Panc1 (cell line): Measurements from ENCODE around the gene EPN2.

ENCODE experiments used
- CTCF ChIP-seq: fragments of 450-650 bp; IDR thresholded peaks from 2 replicates; pipeline ENCODE4 v1.5.1; 2017; ENCODE audit warnings: mild to moderate bottlenecking
- POLR2AphosphoS5 ChIP-seq: IDR thresholded peaks from 2 replicates; pipeline ENCODE4 v1.6.1; 2012; ENCODE audit warnings: mild to moderate bottlenecking, low read depth, low read length, moderate library complexity
- REST ChIP-seq, 2 experiments: IDR thresholded peaks; 2 replicates each; pipeline ENCODE4 v1.6.1; 2011 to 2012; ENCODE audit warnings: low read depth in 2 of 2, control low read depth in 1 of 2, low read length in 1 of 2, mild to moderate bottlenecking in 1 of 2, moderate library complexity in 1 of 2; ENCODE audit not compliant: insufficient read depth in 1 of 2
- SIN3A ChIP-seq: IDR thresholded peaks from 2 replicates; pipeline ENCODE4 v1.6.1; 2012; ENCODE audit warnings: low read depth, mild to moderate bottlenecking, low read length, moderate library complexity, borderline replicate concordance; ENCODE audit not compliant: insufficient read depth
- TCF7L2 ChIP-seq: IDR thresholded peaks from 2 replicates; pipeline ENCODE4 v1.6.1; 2011; ENCODE audit warnings: mild to moderate bottlenecking, low read depth, low read length, inconsistent platforms

GRCh38 chr17:19260958-19261357 lies 23.8 kb downstream of the EPN2 start:
- no peak for TF ChIP-seq CTCF
- TF ChIP-seq REST (IDR thresholded peaks at IDR 0.05; ENCODE audit: insufficient read depth in 1 of 2, low read depth in 2 of 2, low read length in 1 of 2): no peak
- no peak for TF ChIP-seq TCF7L2
- TF ChIP-seq SIN3A: no peak
- no peak for TF ChIP-seq POLR2AphosphoS5
